Measurements from ENCODE around the gene PLK3.
A peak's percentile ranks its signal among the peaks of the same experiment; 100 is the strongest.
"Not testable (repeated sequence)": the region's sequence is repeated elsewhere in the genome, so short reads cannot be mapped to it uniquely, and the experiment has no call there.

Gene PLK3

DNA sequence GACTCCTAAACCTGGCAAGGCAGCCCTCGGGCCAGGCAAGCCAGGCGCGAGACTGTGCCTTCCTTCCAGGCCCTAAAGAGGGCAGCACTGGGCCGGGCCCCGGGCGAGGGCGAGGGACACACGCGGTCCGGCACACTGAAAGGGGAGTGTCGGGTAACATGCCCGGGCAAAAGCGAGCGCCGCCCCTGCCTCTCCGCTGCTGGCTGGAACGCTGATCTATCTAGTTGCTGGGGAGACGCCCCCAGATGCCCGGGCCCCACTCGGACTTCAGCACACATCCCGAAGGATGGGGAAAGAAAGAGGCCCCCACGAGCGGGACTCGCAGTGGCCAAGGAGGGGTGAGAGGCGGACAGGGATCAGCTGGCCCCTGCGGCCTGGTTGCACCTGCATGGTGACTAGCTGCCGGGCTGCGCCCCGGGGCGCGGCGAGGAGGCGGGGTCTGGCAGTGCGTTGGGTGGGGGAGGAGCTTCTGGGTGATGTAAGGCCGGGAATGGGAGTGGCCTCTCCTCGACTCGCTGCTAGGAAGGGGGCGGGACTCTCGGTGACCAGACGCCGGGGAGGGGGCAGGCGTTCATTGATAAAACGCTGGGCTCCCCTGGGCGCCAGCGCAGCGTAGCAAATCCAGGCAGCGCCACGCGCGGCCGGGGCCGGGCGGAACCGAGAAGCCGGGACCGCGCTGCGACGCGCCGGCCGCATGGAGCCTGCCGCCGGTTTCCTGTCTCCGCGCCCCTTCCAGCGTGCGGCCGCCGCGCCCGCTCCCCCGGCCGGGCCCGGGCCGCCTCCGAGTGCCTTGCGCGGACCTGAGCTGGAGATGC, at the start of gene PLK3:
PLK3 (plus strand) TSS at position 608 of the 815 bp plus-strand sequence; CDS start at position 695, 87 bp downstream.
- DNase-seq (ENCODE audit: low read depth): peak; percentile 97

DNA sequence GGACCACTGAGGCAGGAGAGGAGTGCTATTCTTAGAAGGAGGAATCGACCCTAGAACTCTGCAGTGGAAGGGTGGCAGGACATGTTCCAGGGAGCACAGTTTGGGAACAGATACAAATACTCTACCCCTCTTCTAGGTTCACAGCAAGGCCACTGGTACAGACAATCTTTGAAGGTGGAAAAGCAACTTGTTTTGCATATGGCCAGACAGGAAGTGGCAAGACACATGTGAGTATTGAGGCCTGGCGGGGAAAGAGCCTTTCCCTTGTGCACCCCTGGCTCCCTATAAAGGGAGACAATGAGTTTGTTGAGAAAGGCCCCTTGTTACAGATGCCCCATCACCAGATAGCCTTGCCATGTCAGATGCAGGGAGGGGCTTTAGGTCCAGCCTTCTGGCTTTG, 42.8 kb upstream of the PLK3 start:
- no peak for DNase-seq (ENCODE audit: low read depth)

DNA sequence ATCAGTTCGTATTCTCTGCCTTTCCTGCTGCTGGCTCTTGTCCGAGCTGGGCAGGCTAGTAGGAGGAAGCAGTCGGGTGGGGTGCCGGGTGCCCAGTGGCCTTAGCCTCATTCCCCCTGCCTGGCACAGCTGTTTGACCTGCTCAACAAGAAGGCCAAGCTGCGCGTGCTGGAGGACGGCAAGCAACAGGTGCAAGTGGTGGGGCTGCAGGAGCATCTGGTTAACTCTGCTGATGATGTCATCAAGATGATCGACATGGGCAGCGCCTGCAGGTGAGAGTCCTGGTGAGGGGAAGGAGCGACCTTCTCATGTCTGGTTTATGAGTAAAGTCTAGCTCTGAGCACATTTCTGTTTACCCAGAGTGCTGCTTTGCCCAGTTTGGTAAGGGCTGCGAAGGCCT, 41.1 kb upstream of the PLK3 start:
- DNase-seq (ENCODE audit: low read depth): no peak

DNA sequence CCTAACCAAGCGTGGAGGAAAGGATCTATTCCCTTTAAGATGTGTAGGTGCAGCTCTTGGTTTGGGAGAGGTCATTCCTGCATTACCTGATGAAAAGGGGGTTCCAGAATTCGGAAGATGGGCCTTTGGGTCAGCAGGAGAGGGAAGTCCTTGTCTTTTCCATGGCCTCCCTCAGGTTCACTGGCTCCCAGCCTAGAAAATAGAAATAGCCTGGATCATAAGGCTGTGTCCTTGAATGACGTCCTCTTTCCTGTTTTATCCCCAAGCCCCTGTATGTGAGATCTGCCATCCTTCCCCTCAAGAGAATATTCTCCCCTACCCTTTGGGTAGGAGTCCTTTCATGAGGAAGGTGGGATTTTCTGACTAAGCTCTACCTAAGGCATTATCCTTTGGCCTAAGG, 39.3 kb upstream of the PLK3 start:
- DNase-seq (ENCODE audit: low read depth): no peak

DNA sequence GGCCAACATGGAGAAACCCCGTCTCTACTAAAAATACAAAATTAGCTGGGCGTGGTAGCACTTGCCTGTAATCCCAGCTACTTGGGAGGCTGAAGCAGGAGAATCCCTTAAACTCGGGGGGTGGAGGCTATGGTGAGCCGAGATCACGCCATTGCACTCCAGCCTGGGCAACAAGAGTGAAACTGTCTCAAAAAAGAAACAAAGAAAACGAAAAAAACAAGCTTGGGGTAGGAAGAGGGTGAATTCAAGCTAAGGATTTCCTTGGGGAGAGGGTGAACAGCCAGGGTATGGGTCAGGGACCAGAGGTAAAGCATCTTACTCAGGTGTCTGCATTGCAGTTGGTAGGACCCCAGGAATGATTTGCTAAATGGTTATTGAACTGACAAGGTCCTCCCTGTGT, 33.8 kb upstream of the PLK3 start:
- DNase-seq (ENCODE audit: low read depth): not testable (repeated sequence)

DNA sequence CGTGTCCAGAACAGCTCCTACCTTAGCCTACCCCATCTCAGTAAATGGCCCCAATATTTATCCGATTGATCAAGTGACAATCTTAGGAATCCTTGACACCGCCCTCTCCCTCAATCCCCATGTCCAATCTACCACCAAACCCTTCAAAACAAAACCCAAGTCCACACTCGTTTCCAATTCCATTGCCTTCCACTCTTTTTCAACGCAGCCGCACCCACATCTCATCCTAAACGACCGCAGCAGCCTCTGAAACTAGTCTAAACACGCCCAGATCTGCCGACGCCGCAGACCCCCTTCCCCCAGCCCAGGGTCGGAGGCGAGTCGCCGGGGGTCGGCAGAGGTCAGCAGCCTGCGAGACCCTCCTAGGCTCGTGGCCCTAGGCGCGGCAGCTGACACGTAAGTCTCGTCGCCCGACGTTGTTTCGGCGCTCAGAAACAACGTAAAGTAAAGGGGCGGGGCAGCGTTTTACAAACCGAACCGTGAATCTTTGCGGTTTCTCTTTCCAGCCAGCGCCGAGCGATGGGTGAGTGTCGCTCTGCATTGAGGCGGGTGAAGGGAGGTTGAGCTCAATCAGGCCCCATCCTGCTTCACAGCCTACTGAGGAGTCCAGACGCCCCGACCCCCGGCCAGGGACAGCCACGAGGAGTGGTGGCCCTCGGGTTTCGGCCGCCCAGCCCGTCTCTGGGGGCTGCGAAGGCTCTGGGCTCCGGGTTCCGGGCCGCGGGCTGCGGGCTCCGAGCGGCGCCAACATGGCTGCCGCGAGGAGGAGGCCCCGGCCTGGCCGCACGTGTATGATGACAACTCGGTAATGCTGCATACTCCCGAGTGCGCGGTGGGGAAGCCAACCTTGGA, 24.9 kb upstream of the PLK3 start, which contains the start of gene RPS8:
RPS8 (plus strand) TSS at position 463 of the 852 bp plus-strand sequence; CDS start at position 520, 57 bp downstream.
- DNase-seq (ENCODE audit: low read depth): peak; percentile 82

DNA sequence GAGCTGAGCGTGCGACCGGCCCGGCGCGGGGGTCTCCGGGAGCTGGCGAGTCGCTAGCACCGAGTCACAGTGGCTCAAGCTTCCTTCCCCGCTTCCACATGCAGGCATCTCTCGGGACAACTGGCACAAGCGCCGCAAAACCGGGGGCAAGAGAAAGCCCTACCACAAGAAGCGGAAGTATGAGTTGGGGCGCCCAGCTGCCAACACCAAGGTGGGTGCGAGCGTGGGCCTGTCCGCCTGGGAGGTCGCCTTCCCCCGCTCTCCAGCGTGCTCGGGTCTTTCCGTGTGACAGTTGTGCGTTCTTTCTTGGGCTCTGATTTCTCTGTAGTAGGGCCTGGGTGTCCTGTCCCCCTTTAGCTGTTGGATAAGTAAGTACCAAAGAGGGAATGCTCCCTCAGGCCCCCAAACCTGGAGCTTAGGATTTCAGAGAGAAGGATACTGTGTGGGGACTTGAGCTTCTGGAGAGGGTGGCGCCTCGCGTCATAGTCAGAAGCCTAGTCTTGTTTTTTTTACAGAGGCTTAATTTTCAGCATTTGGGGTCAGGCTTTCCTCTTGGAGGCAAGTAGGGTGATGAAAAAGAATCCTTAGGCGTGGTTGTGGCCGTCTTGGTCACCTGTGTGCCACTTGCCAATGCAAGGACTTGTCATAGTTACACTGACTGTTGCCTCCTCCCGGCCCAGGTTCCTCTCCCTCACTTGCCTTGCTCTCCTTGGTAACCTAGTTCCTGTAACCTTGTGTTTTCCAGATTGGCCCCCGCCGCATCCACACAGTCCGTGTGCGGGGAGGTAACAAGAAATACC, 24.0 kb upstream of the PLK3 start:
- DNase-seq (ENCODE audit: low read depth): peak; percentile 33

DNA sequence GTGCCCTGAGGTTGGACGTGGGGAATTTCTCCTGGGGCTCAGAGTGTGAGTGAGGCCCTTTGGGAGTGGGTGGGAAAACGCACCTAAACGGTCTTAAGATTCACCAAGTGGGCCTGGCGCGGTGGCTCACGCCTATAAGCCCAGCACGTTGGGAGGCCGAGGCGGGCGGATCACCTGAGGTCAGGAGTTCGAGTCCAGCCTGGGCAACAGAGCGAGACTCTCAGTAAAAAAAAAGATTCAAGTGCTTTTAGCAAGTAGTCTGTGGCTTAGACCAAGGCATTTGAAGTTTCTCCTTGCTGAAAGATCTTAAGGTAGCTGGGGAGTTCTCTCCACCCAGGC, 23.5 kb upstream of the PLK3 start:
- no peak for DNase-seq (ENCODE audit: low read depth)

DNA sequence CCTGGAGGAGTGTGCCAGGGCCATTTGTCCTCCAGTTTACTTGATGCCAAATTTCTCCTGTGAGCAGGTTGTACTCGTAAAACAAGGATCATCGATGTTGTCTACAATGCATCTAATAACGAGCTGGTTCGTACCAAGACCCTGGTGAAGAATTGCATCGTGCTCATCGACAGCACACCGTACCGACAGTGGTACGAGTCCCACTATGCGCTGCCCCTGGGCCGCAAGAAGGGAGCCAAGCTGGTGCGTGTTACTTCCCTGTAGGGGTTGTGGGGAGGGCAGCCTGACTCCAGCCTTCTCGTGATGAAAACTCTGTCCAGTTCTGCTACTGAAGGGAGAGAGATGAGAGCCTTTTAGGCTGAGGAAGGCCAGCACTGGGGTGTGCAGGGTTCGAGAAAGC, 22.6 kb upstream of the PLK3 start:
- DNase-seq (ENCODE audit: low read depth): no peak

DNA sequence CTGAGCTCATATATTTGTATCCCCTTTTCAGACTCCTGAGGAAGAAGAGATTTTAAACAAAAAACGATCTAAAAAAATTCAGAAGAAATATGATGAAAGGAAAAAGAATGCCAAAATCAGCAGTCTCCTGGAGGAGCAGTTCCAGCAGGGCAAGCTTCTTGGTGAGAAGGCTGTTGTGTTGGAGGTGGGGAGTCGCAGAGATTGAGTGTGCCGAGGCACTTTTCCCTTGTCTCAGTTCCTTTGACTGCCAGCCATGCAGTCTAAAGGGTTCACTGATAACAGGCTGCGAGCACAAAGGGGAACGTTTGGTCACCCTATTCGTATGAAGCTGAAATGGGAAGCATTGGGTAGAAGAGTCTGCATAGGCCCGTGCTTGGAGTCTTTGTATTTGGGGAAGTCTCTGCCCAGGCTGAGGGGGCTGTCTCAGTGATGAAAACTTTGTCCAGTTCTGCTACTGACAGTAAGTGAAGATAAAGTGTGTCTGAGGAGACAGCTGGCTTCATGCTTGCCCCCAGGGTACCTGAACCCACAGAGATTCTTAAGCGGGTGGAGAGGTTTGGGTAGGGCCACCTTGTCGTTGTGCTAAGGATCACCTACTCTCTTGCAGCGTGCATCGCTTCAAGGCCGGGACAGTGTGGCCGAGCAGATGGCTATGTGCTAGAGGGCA, 22.1 kb upstream of the PLK3 start:
- DNase-seq (ENCODE audit: low read depth): no peak

DNA sequence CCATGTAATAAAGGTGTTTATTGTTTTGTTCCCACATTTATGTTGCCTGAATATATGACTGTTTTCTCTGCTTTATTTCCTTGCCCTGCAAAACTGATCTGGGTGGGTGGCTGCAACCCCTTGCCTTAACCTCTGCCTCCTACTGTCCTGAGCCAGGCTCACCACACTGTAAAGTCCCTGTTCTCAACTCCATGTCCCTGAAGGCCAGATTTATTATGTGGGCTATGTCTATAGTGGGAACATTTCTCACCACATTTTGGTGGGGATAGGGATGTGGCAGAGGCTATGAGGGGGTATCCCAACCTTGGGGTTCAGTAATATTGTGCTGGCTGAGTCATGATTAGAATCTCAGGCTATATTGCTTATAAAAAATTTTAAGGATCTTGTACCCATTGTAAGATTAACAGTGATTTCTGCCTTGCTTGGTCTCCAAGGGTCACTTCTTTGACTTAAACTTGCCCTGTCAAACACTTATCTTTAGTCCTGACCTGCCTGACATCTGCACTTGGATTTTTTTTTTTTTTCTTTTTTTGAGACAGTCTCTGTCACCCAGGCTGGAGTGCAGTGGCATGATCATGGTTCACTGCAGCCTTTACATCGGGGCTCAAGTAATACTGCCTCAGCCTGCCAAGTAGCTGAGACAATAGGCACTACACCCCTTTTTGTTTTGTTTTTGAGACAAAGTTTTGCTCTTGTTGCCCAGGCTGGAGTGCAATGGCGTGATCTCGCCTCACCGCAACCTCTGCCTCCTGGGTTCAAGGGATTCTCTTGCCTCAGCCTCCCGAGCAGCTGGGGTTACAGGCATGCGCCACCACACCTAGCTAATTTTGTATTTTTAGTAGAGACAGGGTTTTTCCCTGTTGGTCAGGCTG, 21.2 kb upstream of the PLK3 start:
- DNase-seq (ENCODE audit: low read depth): no peak

DNA sequence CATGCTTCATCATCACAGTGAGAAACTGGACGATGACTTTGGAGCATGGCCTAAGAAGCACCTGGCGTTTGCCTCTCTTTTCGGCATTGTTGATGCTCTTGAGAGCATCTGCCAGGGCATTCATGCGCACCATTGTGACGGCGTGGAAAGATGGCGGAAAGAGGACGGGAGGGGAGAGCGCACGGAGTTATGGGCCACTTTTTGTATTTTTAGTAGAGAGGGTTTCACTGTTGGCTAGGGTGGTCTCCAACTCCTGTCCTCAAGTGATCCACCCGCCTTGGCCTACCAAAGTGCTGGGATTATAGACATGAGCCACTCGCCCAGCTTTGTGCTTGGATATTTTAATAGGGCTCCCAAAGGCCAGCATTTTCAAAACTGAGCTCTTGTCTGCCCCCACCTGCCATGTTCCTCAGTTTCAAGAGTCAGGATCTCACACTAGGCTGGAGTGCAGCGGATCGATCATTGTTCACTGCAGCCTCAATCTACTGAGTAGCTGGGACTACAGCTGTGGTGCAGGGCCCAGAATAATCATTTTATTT, 19.5 kb upstream of the PLK3 start:
- DNase-seq (ENCODE audit: low read depth): no peak

DNA sequence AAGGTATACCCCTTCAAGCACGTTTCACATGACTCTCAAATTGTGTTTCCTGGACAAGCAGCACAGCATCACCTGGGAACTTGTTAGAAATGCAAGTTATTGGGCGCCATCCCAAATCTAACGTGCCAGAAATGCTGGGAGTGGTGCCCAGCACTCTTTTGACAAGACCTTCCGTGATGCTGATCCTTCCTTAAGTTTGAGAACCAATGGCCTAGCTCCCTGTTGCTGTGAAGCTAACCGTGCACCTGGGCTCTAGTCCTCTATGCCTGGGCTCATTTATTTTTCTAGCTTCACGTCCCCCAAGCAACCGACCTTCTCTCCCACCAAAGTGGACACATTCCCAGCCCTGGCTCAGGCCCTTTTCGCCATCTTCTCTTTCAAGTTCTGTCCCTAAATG, 16.5 kb upstream of the PLK3 start:
- no peak for DNase-seq (ENCODE audit: low read depth)

DNA sequence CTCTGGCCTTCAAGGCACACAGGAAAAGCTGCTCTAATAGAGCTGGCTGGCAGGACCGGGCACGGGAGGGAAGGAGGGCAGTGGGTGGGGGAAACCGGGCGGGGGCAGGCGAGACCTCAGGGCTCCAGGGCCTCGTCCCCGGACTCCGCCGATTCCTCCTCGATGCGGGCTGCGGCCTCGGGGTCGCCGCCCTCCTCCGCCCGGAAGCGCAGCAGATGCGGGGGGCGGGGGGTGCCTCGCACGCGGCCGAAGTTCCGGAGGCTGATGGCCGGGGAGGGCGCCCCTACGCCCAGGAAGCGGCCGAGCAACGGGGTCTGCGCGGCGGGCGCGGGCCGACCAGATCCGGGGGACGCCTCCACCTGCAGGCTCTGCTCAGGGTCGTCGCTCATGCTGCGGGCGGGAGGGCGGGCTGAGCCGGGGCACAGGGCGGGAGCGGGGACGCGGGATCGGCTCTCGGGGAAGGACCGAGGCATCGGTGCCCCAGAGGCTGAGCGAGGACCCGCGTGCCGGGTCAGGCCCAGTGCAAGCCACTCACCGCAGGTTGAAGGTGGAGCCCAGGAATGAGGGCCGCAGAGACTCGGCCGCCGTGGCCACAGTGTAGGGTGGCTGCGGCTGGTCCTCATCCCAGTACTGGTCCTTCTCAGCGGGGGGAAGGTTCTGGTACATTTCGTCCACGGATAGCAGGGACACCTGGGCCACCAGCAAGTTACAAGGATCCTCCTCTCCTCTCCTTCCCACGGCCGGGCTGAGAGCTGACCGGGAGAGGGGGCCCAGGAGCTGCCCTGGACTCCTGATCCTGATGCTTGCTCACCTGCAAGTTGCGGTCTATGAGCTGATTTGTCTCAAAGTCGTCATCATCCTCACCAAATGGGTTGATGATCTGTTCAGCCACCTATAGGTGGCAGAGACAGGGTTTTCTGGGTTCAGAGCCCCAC, 15.8 kb upstream of the PLK3 start:
- DNase-seq (ENCODE audit: low read depth): no peak

DNA sequence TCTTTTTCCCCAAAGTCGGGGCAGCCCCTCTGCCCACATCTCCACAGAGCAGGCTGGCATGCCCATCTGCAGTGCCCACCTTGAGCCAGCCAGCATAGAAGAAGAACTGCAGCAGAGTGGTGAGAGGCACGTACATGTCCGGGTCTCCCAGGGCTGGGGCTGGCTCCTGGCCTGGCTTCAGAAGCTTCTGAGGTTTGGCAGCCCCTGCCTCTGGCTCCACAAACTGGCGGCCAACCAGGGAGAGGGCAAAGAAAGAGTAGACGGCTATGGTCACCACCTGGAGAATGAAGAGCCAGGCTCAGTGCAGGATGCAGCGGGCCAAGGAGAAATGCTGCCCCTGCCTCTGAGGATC, 15.2 kb upstream of the PLK3 start:
- DNase-seq (ENCODE audit: low read depth): no peak

DNA sequence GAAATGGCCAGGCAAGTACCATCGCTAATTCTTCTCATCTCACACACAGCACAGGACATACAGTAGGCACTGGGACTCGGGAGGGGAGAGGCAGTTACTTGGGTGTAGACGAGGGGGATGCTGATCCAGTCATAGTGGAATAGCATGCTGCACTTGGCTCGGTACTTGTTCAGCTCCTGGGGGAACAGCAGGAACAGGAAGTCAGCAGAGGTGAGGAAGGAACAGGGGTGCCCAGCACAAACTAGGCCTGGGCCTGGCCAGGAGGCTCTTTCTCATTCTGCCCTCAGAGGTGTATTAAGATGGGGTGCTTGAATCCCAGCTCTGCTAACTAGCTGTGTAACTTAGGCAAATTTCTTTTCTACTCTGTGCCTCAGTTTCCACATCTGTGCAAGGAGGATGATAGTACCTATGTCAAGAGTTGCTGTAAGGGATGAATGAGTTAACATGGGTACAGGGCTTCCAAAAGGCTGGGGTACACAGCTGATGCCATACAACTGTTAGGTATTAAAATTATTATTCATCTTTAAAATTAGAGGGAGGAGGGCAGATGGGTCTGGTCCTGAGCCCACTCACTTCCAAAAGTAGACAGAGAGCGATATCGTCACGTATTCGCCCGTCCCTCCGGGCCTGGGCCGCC, 14.6 kb upstream of the PLK3 start:
- DNase-seq (ENCODE audit: low read depth): no peak

DNA sequence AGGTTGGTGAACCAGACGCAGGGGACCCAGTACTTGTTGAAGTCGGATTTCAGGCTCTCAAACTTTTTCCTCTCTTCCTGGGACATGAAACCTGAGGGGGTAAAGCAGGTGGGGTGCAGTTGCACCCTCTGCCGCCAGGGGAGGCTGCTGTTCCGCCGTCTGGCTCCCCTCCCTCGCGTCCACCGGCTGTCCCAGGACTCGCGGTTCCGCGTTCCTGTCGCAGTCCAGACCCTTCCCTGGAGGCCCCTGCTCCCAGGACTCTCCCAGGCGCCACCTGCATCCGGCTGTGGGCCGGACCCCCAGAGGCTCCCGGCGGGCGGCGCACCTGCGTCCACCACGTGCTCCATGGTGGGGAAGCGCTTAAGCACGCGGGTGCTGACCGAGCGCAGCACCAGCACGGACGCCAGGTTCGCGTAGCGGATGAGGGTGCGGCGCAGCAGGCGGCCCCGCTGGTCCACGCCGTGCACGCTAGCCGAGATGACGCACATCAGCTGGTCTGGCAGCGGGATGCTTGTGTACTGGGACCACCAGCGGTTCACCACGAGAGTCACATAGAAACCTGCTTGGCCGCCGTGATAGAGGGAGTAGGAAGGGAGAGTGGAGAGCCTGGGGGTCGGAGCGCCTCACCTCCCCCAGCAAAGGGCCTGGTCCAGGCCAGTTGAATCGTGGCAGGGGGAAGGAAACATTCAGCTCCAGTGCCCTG, 13.9 kb upstream of the PLK3 start:
- DNase-seq (ENCODE audit: low read depth): peak; percentile 57

DNA sequence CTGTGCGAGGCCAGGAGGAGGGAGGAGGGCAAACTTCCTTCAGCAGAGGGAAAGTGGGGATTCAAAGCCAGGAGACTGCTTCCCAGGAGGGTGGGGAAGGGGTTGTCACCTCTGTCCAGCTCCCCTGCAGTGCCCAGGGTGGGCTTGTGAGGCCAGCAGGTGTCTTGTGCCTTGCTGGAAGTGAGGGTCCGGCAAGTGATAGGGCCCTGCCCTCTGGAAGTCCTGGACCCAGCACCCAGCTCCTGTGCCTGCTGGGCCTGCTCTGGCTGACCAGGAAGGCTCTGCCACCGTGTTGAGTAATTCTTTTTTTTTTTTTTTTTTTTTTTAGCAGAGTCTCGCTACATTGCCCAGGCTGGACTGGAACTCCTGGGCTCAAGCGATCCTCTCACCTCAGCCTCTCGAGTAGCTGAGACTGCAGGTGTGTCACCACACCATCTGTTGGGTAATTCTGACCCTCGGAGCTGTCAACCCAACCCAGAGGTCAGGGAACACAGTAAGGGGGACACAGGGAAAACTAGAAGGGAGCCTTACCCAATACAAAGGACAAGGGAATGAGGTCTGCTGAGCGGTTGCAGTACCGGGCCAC, 13.2 kb upstream of the PLK3 start:
- DNase-seq (ENCODE audit: low read depth): no peak
